ENCODE results near the gene CDK8. TPM values are rescaled to one million over a fixed set of nuclear protein-coding genes. Genes with fewer than 3 reads are reported as not detected.
A peak's percentile ranks its signal among the peaks of the same experiment; 100 is the strongest.
"Not testable (repeated sequence)": the region's sequence is repeated elsewhere in the genome, so short reads cannot be mapped to it uniquely, and the experiment has no call there.

Gene CDK8
- total RNA-seq, 1 experiment from 2014 or later, result 19.8 TPM

GRCh38 chr13:26253262-26253786, 605 bp upstream of the CDK8 start:
- DNase-seq (ENCODE audit: low read depth), result no peak

GRCh38 chr13:26254583-26255111, 718 bp downstream of the CDK8 start:
- peak; percentile 33 for DNase-seq (ENCODE audit: low read depth)

GRCh38 chr13:26255115-26255514, 1.2 kb downstream of the CDK8 start:
- DNase-seq (ENCODE audit: low read depth), result no peak

GRCh38 chr13:26255691-26256277, 1.9 kb downstream of the CDK8 start:
- peak; percentile 29 for DNase-seq (ENCODE audit: low read depth)

GRCh38 chr13:26257049-26257448, 3.1 kb downstream of the CDK8 start:
- DNase-seq (ENCODE audit: low read depth), result no peak

GRCh38 chr13:26259634-26260033, 5.7 kb downstream of the CDK8 start:
- DNase-seq (ENCODE audit: low read depth), result no peak

GRCh38 chr13:26262156-26262555, 8.2 kb downstream of the CDK8 start:
- no peak for DNase-seq (ENCODE audit: low read depth)

GRCh38 chr13:26266311-26266710, 12.4 kb downstream of the CDK8 start:
- DNase-seq (ENCODE audit: low read depth), result no peak

- DNase-seq (ENCODE audit: low read depth), result no peak
Measured at GRCh38 chr13:26270707-26271106, 16.8 kb downstream of the CDK8 start.

- DNase-seq (ENCODE audit: low read depth), result no peak
Measured at GRCh38 chr13:26272621-26273020, 18.7 kb downstream of the CDK8 start.

GRCh38 chr13:26280295-26280694, 26.4 kb downstream of the CDK8 start:
- DNase-seq (ENCODE audit: low read depth), result peak; percentile 46

- no peak for DNase-seq (ENCODE audit: low read depth)
Measured at GRCh38 chr13:26280822-26281221, 26.9 kb downstream of the CDK8 start.

GRCh38 chr13:26285911-26286310, 32.0 kb downstream of the CDK8 start:
- DNase-seq (ENCODE audit: low read depth), result not testable (repeated sequence)

- not testable (repeated sequence) for DNase-seq (ENCODE audit: low read depth)
Measured at GRCh38 chr13:26288838-26289237, 34.9 kb downstream of the CDK8 start.

GRCh38 chr13:26295812-26296211, 41.9 kb downstream of the CDK8 start:
- no peak for DNase-seq (ENCODE audit: low read depth)

- no peak for DNase-seq (ENCODE audit: low read depth)
Measured at GRCh38 chr13:26299168-26299750, 45.3 kb downstream of the CDK8 start.

GRCh38 chr13:26300140-26300539, 46.2 kb downstream of the CDK8 start:
- peak; percentile 70 for DNase-seq (ENCODE audit: low read depth)

GRCh38 chr13:26305676-26306075, 51.7 kb downstream of the CDK8 start:
- DNase-seq (ENCODE audit: low read depth), result no peak

GRCh38 chr13:26307701-26308100, 53.8 kb downstream of the CDK8 start:
- no peak for DNase-seq (ENCODE audit: low read depth)

GRCh38 chr13:26308250-26308649, 54.3 kb downstream of the CDK8 start:
- no peak for DNase-seq (ENCODE audit: low read depth)

GRCh38 chr13:26308836-26309235, 54.9 kb downstream of the CDK8 start:
- no peak for DNase-seq (ENCODE audit: low read depth)

- no peak for DNase-seq (ENCODE audit: low read depth)
Measured at GRCh38 chr13:26310003-26310402, 56.1 kb downstream of the CDK8 start.

- no peak for DNase-seq (ENCODE audit: low read depth)
Measured at GRCh38 chr13:26310470-26310869, 56.5 kb downstream of the CDK8 start.
